ENCODE measurements around the gene NCKAP5.

The NCKAP5 gene

DNA sequence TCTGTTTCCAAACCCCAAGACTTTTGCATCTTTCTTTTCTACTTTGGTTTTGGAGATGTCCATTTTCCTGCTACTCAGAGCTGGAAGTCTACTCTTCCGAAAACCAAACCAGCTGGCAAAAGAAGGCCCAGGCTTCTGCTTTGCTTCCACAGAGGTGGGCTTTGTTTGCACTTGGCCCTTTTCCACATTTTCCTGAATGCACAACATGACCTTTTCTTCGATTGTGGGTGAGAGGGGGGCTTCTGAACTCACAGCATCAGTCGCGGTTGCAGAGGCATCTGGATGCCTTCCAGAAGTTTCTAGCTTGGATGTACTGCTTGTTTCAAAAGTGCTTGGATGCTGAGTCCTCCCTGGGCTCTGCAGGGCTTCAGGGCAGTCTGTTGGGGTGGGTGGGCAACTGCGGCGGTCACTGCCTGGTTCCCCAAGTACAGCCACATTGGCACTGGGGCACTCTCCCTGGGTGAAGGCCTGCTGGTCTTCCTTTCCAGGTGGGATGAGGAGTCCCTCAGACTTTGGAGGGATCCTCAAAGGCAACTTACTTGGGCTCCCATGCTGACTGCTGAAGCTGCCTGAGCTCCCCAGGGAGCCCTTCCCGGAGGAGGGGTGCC is 786.0 kb downstream of the NCKAP5 start:
- no peak for DNase-seq (ENCODE audit: low read depth)
- H3K4me3 ChIP-seq (ENCODE audit: low read depth, low read length), result no peak overlapping the region
- TF ChIP-seq, protein P1, sequence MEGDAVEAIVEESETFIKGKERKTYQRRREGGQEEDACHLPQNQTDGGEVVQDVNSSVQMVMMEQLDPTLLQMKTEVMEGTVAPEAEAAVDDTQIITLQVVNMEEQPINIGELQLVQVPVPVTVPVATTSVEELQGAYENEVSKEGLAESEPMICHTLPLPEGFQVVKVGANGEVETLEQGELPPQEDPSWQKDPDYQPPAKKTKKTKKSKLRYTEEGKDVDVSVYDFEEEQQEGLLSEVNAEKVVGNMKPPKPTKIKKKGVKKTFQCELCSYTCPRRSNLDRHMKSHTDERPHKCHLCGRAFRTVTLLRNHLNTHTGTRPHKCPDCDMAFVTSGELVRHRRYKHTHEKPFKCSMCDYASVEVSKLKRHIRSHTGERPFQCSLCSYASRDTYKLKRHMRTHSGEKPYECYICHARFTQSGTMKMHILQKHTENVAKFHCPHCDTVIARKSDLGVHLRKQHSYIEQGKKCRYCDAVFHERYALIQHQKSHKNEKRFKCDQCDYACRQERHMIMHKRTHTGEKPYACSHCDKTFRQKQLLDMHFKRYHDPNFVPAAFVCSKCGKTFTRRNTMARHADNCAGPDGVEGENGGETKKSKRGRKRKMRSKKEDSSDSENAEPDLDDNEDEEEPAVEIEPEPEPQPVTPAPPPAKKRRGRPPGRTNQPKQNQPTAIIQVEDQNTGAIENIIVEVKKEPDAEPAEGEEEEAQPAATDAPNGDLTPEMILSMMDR (IDR thresholded peaks at IDR 0.05; ENCODE audit: insufficient read depth, low read depth, low read length, missing control alignments), result no peak

DNA sequence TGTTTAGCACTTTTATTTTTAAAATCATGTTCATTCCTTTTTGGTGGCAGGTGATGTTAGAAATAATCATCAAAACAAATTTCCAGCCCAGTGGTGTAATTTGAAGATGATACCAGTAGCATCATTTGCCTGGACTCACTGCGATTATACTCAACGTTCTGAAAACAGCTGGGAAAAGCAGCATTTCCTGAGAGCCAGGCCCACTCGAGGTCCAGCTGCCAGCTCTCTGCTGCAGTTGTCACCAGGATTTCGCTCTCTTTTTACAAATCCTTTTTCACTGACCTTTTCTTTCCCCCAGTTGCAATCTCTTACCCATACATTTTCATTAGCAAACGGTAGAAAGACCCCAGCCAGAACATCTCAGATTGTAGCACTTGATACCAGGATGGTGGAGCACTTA is 787.6 kb downstream of the NCKAP5 start:
- TF ChIP-seq, protein P1 (IDR thresholded peaks at IDR 0.05; ENCODE audit: insufficient read depth, low read depth, low read length, missing control alignments), result no peak
- H3K4me3 ChIP-seq (ENCODE audit: low read depth, low read length), result no peak overlapping the region
- DNase-seq (ENCODE audit: low read depth), result no peak

DNA sequence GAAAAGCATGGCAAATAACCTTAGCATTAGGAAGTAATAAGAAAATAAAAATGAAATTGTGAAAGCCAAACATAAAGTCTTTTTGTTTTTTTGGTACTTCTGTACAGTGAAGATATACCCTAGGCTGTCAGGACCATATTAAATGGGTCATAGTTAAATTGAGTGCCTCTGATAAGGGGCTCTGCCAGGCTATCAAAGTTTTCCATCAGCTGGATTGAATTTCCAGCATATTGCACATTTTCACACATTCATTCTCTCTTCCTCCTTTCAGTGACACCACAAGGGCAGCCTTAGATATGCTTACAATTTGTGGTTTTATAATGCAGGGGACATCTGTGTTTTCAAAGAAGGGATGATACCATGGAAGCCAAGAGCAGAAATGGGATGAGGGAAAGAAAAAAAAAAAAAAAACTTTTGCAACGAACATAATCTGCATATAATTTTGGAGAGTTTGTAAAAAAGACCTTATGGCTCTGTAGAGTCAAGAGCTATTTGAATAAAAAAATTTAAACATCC is 789.0 kb downstream of the NCKAP5 start:
- H3K4me3 ChIP-seq (ENCODE audit: low read depth, low read length), result no peak overlapping the region
- TF ChIP-seq, protein P1 (IDR thresholded peaks at IDR 0.05; ENCODE audit: insufficient read depth, low read depth, low read length, missing control alignments), result no peak
- DNase-seq (ENCODE audit: low read depth), result no peak

DNA sequence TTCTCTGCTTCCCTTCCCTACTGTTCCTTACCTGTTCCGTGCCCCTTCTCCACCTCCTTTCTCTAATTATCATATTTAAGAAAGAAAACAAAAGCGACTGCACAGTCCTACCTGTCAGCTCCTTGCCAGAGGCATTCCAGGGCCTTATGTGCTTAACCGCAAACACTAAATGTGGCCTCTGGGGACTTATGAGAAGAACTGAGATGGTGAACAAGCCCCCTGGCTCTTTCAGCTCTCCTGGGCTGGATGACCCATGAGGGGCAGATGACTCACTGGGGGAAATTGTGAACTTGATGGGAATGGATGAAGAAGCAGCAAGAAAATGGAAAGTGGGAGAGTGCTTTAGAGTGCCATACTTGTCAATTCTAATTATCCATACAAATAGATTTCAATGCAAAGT is 792.0 kb downstream of the NCKAP5 start:
- DNase-seq (ENCODE audit: low read depth), result no peak
- H3K4me3 ChIP-seq (ENCODE audit: low read depth, low read length), result no peak overlapping the region
- TF ChIP-seq, protein P1 (IDR thresholded peaks at IDR 0.05; ENCODE audit: insufficient read depth, low read depth, low read length, missing control alignments), result no peak

DNA sequence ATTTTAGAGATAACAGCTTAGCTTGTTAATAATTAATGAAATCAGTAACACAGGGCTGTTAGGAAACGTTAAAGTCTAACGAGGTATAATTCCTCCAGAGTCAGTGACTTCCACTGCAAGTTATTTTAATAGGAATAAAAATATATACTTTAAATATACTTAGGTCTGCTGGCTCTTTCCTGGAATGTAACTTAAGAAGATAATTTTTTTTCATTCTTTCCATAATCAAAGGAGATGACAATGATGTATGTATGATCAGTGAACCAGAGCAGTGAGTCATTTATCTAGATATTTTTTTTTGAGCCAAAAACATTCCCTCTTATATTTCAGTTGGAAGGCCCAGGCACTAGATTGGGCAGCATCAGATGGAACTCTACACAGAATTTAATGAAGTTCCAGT is 794.1 kb downstream of the NCKAP5 start:
- TF ChIP-seq, protein P1 (IDR thresholded peaks at IDR 0.05; ENCODE audit: insufficient read depth, low read depth, low read length, missing control alignments), result no peak
- DNase-seq (ENCODE audit: low read depth), result no peak
- H3K4me3 ChIP-seq (ENCODE audit: low read depth, low read length), result no peak overlapping the region

DNA sequence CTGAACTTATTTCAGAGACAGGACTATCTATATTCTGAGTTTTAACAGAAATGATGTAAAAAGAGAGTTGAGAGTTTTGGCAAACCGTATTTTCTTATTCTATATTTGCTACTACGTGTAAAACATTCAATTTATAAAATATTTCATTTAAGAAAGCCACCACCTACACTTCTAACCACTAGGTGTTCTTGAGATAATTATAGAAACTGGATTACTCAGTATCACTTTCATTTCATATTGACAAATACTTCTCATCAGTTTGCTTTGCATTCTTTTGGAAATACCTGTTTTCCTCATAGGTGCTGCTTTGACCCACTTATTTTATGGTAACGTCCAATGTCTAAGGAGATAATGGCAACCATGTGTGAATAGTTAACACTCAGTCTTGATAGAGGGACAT is 794.9 kb downstream of the NCKAP5 start:
- TF ChIP-seq, protein P1 (IDR thresholded peaks at IDR 0.05; ENCODE audit: insufficient read depth, low read depth, low read length, missing control alignments), result no peak

DNA sequence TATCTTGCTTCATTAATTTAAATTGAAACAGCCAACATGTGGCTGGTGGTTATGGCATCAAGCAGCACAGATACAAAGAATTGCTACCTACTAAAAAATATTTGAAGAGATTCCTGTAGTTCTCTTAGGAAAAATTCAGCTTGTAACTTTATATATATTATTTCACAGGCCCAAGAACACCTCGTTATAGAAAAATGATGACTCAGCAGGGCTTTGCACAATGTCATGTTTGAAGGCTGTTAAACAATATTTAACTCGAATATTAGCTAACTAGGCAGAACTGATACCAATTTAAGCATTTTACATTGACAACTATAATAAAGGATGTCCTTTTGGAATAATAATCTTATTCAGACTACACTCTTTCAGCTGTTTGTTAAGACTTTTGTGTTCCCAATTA is 795.9 kb downstream of the NCKAP5 start:
- DNase-seq (ENCODE audit: low read depth), result no peak
- TF ChIP-seq, protein P1 (IDR thresholded peaks at IDR 0.05; ENCODE audit: insufficient read depth, low read depth, low read length, missing control alignments), result no peak
- no peak overlapping the region for H3K4me3 ChIP-seq (ENCODE audit: low read depth, low read length)

More for the DNA sequence above, 794.9 kb downstream of the NCKAP5 start:
- no peak overlapping the region for H3K4me3 ChIP-seq (ENCODE audit: low read depth, low read length)
- no peak for DNase-seq (ENCODE audit: low read depth)

Measured in GM12865 (cell line).